Measurements from ENCODE around the gene RHEX.

The RHEX gene

DNA sequence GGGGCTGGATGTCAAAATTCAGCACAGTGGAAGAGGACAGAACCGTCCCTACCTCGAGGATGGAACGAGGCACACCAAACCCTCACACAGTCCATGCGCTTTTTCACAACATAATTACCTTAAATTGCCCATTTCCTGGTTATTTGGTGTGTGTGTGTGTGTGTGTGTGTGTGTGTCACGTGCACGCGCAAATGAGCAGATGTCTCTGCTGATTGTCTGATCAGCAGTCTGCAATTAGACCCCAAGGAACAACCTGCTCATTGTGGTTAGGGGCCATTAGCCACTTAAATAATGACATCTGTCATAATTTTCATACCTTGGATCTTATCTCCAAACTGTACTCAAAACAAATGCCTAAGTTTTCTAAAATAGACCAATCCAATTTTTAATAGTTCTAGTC, 41.1 kb downstream of the RHEX start:
- no peak for DNase-seq (ENCODE audit: low spot score)

DNA sequence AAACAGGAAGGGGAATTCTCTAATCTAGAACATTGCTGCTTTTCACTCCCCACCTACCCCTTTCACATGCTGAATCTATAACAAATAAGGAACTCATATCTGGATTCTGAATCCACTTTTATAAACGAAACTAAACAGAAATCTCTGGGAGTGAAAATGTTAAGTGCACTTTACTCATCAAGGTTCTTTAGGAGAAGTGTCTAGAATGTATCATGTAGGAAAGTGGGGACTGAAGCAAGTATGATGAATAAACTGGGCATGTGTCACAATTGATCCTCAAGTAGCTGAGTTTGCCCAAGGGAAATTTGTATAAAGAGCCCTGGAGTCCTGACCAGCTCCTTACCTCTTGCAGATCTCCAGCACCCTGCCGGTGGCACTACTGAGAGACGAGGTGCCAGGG, 44.4 kb downstream of the RHEX start:
- no peak for DNase-seq (ENCODE audit: low spot score)

DNA sequence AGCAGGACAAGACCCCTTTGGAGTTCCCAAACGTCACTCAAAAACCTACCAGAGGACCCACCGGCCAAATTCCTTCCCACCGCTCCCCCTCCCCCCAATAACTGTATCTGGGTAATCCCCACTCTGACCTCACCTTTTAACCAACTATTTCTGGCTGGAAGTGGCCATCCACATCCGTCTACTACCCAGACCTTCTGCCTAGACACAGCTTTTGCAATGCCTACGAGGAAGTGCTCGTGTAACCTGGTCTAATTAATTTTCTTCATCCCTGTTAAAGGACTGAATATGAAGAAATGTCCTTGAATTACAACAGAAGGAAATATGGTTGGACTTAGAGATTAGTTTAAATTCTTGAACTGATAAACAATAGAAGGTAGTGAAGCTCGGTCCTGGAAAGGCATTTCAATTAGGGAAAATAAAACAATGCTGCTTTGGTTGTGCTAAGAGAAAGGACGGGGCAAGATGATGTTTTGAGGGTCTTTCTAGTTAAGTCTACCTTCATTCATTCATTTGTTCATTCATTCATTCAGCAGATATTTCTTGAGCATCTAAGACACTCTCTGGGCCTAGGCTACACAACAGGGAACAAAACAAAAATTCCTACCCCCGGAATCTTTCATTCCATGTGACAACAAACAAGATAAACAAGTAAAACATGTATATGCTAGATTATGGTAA, 45.4 kb downstream of the RHEX start:
- DNase-seq (ENCODE audit: low spot score), result no peak

DNA sequence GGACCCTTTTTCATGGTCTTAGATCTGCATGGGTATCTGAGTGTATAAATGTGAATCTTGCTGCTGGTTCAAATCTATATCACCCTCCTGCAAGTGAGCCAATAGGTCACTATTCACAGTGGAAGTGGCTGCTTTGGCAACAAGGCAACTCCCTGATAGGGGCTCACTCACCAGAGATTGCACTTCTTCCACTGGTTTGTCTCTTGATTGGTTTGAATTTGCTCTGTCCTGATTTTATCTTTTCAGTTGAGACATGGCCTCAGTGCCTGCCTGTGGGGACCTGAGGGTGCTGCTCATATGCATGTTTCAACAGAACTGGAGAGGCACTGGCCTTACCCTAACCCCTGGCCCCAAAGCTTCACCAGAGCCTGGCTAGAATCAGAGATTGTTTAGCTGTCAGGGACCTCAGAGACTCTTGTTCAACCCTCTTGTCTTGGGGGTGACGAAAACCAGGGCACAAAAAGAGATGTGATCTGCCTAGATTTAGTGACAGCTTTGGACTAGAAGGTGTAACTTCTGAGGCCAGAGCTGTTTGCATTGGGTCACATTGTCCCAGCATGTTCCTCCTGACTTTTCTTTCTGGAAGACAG, 47.3 kb downstream of the RHEX start:
- no peak for DNase-seq (ENCODE audit: low spot score)

DNA sequence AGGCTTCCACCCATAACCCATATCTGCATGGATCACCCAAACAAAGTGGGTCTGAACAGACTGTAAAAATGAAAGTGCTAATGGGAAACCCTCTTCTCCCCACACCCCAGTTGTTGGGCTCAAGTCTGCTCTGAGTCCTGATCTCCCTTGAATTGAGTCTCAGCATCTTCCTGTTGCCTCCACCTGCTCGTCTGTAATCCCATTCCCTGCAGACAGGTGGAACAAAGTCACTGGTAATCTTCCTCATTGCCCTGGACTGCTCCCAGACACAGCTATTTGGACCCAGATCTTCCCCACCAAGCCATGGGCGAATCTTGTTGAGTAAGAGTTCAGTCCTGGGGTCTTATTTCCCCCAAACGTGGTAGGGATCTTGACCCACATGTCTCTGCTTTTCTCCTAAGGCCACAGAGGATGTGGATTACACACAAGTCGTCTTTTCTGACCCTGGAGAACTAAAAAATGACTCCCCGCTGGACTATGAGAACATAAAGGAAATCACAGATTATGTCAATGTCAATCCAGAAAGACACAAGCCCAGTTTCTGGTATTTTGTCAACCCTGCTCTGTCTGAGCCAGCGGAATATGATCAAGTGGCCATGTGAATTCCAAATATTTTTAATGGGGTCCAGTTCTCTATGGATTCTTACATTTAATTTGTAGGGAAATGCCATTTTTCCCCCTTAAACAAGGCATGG, 48.5 kb downstream of the RHEX start:
- no peak for DNase-seq (ENCODE audit: low spot score)

DNA sequence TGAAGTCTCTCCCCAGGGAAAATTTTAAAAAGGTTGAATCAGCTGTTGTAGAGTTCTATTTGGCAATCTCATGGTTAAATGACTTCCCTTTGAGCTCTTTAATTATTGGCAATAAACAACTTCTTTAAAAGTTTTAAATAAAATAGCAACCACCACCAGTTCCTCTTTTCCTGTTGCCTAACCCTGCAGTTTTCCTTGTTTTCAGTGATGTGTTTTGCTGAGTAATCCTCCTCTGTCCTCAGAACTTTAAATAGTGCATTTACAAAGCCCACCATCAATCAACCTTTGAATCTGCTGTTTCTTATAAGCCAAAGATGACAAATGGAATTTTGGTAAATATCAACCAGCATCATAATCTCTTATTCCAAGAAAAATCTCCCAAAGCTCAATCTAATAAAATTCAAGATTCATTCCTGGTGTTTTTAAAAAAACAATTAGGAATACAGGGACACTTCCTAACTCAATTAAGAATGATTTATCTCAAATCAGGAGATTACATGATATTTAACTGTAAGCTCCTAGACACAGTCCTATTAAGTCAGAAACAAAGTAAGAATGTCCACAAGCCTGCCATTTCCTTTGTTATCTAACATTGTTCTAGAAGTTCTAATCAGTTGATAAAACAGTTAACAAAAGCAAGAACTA, 49.4 kb downstream of the RHEX start:
- no peak for DNase-seq (ENCODE audit: low spot score)

DNA sequence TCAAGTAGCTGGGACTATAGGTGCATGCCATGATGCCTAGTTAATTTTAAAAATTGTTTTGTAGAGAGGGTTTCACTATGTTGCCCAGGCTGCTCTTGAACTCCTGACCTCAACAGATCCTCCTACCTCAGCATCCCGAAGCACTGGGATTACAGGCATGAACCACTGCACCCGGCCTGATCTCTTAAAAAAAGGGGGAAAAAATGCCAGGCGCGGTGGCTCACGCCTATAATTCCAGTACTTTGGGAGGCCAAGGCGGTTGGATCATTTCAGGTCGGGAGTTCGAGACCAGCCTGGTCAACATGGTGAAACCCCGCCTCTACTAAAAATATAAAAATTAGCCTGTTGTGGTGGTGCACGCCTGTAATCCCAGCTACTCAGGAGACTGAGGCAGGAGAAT, 51.0 kb downstream of the RHEX start:
- DNase-seq (ENCODE audit: low spot score), result no peak

DNA sequence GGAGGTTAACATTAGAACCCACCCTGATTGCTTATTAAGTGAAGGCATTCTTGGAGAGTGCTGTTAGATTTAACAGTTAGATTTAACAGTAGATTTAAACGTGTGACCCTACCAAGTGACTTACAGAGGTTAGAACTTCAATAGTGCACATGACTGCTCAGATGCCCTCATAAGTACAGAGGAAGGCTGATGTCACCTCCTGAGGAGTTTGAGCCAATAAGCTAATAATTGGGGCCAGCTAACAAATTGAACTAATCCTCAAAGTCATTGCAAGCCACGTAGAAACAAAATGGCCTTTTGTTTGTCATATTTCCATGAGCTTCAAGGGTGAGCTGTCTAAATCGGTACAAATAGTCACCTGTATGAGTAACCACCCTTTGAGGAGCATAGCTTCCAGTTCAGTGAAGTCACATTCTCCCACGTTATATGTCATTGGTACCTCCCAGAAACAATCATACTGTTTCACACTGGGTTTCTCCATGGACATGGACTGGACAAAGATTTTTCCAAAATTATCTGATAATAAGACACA, 52.6 kb downstream of the RHEX start:
- no peak for DNase-seq (ENCODE audit: low spot score)

DNA sequence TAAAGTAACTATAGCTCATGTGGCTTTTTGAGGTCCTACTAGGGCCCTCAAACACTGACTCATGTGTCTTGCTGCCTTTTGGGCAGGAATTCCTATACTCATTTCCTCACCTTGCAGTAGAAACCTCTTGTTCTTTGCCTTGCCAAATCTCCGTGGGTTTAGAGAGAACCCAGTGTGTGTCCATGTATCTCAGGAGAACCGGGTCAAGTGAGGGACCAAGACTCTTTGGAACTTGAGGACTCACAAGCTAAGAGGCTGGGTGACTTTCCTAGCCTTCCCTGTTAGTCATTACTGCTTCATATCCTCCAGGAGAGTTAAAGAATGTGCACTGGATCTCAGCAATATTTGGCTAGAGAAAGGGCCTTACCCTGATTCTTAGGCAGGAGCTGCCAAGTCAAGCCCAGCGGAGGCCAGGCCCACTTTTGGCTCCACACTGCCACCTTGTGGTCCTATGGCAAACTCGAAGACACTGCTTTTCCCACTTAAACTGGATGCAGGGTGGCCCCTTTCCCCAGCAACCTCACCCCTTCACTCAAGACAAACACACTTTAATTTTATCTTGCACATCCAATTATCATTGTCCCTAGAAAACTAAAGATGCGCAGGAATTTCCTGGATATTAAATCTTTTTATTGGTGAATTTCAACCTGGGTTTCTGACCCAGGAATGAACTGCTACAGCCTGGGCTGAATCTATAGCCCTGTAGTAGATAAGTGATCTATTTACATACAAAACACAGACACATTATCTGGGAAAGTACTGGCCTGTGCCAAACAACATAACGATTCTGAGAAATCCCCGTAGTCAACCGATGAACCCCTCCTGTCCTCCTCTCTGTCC, 53.6 kb downstream of the RHEX start:
- DNase-seq (ENCODE audit: low spot score), result peak; percentile 84

DNA sequence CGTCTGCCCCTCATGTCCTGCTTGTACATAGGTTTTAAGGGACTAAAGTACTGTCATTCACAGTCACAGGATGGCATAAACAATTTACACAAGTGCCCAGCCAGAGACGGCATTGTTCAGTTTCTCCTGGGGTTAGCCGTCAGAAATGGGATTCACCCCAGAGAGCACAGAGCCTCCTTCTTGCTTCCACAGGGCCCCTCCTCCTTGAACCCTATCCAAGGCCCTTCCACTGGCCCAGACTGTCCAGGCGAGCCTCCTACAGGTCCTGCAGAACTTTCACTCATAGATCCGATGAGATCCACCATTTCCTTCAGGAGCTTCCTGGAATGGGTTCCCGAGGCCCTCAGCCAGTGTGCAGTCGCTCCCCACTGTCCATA, 54.2 kb downstream of the RHEX start:
- no peak for DNase-seq (ENCODE audit: low spot score)

DNA sequence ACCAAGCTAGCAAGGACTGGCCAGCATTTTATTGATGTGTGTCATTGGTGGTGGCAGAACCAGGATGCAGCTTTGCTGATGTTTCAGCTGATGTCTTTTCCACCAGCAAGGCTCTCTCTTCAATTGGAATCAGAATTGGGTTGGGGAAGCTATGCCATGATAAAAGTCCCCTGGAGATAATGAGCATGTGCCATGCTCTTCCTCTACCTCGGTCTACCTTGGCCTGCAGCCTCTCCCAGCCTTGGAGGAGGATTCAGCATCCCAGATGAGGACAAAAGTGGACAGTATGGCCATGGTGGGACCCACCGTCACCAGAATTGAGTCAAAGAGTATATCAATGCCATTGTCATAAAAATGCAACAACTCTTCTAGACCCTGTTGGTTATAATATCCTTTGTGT, 55.7 kb downstream of the RHEX start:
- DNase-seq (ENCODE audit: low spot score), result no peak

DNA sequence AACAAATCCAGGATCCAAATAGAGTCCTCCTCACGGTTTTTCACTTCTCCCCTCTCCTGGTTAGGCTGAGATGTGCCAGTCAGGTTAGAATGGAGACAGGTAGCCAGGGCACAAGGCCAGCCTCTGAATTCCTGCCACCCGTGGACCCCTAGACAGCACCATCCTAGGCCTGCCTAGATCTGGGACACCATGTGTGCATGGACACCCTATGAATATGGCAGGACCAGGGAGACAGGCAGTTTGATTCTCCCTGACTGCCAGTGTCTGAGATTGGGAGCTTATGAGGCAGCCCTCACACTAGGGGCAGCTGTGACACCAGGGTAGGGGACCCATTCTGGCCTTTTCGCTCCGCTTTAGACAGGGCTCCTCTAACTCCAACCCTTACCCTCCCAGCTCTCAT, 56.7 kb downstream of the RHEX start:
- DNase-seq (ENCODE audit: low spot score), result no peak

DNA sequence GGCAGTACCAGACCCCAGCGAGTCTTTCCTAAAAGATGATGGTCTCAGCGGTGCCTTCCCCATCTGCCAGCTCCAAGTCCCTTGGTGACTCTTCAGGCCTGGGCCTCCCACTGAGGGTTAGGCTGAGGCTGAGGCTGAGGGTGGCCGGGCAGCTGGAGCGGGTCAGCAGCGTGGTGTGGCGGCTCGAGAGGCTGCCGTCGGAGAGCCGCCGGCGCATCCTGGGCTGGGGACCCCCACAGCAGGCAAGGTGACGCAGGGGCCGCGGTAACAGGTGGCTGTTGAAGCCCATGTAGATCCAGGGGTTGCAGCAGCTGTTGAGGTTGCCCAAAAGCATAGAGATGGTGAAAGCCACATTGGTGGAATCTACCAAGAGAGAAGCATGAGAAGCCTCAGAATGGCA, 57.2 kb downstream of the RHEX start:
- DNase-seq (ENCODE audit: low spot score), result no peak

DNA sequence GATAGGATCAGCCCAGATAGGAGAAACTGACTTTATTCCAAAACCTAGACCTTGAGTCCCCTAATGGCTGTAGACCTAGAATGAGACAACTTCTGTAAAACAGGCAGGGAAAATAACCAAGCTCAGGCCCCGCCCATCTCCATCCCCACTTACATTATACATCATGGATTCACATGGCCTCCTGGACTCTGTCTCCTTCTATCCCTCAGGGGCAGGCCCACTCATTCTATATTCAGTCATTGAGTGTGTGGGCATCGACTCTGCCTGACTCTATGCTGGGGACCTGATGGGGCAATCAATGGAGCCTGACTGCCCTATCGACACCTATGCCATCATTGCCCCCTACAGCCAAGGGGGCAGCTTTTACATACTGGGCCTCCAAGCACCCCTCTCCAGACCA, 57.8 kb downstream of the RHEX start:
- no peak for DNase-seq (ENCODE audit: low spot score)

DNA sequence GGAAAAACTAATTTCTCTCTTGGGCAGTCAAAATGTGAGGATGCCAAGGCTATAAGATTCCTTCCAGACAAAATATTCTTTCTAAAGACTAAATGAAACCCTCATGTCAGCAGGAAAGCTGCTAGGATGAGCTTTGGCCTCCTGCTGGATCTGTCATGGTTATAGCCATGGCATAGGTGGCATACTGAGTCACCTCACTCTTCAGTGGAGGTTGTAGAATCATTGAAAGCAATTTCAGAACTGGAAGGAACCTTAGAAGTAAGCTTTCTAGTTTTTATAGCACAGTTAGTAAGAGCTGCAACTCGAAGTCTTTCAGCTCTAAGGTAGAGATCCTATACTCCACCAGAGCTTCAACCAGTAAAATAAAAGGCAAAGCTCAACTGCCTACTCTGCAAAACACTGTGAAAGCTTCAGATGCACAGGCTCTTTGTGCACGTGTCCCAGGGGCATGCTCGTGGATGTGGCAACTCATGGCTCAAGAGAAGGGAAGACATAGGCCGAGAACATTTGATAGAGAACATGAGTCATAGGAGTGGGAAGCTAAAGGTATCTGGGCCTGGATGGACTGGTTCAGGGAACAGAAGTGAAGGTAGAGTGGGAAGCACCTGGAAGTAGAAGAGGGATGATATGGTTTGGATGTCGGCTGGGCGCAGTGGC, 58.4 kb downstream of the RHEX start:
- no peak for DNase-seq (ENCODE audit: low spot score)

DNA sequence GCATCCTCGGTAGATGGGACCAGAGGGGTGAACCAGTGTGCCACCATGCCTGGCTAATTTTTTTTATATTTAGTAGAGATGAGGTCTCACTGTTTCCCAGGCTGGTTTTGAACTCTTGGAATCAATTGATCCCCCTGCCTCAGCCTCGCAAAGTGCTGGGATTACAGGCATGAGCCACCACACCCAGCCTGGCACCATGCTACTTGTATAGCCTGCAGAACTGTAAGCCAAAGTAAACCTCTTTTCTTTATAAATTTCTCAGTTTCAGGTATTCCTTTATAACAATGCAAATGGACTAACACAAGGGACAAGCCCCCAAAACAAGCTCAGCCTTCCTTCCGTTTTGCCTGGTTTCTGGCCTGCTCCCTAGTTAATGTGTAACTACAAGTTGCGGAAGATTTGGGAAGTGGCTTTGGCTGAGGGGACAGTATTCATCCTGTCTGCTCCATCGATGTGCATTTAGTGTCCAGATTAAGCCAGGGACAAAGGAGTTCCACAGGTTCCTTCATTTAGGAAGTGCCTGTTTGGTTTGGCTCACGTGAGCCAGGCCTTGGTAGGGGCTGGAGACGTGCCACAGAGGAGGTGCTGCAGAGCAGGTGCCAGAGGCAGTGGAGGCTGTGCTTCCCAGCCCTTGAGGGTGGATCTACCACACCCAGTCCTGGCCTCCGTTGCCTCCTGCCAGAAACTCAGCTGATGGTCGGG, 59.8 kb downstream of the RHEX start:
- peak; percentile 71 for DNase-seq (ENCODE audit: low spot score)

DNA sequence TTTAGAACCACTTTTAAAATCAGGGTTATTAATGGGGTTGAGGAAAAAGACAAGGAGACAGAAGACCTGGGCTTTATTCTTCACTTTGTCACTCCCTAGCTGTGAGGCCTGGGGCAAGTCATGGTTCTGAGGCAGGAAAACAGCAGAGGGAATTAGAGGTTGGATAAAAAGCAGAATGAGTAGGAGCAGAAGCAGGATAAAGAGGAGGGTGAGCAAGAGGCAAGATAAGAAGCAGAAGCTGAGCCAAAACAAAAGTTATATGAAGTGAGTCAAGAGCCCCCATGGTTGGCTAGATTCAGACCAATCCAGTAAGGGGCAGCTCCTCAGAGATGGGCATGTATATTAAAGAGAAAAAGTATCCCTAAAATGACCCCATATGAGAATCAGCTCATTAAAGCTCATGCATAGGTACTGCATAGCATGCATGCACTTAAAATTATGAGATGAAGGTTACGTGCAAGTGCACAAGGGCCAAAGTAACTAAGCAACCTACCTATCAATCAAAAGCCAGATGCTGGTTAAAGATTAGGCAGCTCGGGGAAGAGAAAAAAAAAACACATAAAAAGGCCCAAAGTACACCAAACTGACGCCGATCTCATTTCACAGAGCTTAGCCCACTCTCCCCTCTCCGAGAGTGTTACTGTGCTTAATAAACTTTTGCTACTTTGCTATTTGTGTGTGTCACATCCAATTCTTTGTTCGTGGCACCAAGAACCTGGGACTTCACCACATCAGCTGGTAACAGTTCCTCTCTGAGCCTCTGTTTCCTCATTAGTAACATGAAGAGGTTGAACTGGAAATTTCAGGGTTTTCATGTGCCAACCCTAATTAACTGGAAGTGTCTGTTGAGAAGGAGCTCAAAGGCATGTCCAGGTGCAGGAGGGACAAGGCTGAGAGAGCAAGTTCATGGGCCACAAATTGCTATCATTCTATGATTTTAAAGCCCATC, 62.0 kb downstream of the RHEX start:
- no peak for DNase-seq (ENCODE audit: low spot score)

DNA sequence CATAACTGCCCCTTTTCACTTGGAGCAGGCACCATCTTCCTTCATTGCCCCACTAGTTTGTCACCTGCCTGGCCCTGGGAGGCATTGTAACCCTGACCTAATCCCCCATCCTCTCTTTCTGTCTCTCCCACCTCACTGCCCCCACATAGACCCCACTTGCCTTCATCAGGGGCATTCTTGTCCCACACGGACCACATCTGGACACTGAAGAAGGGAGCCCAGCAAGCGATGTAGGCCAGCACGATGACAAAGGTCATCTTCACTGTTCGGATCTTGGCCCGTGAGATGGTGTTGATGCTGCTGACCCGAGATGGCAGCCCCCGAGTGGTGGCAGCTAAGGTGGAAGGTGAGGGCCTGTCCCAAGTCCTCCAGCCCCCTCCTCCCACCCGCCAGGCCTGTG, 62.8 kb downstream of the RHEX start:
- DNase-seq (ENCODE audit: low spot score), result no peak

DNA sequence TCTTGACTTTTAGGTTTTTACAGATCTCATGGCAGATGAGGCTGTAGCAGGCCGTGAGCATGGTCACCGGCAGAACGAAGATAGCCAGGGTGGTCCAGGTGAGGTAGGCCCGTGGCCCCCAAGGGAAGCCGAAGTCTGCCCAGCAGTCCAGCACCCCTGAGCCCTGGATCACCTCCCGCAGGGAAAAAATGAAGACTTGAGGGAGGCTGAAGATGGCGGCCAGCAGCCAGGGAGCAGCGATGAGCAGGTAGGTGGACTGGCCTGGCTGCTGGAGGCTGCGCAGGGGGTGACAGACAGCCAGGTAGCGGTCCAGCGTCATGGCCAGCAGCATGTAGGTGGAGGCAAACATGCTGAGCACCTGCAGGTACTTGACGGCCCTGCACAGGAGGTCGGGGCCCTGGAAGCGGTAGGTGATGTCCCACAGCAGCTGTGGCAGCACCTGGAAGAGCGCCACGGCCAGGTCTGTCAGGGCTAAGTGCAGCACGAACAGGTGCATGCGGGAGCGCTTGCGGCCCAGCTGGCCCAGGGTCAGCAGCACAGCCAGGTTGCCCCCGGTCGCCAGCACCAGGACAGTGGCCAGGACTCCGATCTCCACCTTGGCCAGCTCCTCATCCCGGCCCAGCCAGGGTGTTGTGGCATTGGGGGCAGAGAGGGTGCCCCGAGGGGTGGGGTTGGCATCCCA, 63.4 kb downstream of the RHEX start:
- no peak for DNase-seq (ENCODE audit: low spot score)

Measured in HuH-7 (cell line).